ENCODE measurements around the gene GLIS1.

DNA sequence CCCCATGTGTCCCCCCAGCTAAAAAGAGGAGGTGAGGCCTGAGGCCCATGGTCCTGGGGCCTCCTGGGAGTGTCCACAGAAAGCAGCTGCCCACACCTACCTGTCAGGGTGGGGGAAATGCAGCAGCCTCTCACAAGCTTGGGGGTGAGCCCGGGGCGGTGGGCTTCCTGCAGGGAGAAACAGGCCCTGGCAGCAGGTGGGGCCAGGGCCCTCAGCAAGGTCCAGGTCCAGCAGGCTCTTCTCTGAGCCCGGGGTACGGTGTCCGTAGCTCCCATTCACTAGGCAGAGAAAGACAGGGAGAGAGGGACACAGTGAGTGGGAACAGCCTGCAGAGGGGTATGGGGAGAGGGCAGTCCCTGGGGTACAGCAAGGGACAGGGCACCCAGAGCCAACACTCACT, 139.0 kb downstream of the GLIS1 start:
- TF ChIP-seq, protein P1, sequence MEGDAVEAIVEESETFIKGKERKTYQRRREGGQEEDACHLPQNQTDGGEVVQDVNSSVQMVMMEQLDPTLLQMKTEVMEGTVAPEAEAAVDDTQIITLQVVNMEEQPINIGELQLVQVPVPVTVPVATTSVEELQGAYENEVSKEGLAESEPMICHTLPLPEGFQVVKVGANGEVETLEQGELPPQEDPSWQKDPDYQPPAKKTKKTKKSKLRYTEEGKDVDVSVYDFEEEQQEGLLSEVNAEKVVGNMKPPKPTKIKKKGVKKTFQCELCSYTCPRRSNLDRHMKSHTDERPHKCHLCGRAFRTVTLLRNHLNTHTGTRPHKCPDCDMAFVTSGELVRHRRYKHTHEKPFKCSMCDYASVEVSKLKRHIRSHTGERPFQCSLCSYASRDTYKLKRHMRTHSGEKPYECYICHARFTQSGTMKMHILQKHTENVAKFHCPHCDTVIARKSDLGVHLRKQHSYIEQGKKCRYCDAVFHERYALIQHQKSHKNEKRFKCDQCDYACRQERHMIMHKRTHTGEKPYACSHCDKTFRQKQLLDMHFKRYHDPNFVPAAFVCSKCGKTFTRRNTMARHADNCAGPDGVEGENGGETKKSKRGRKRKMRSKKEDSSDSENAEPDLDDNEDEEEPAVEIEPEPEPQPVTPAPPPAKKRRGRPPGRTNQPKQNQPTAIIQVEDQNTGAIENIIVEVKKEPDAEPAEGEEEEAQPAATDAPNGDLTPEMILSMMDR (IDR thresholded peaks at IDR 0.05; ENCODE audit: poor library complexity) = no peak
- TF ChIP-seq EZH2 (IDR thresholded peaks at IDR 0.05; ENCODE audit: borderline replicate concordance) = no peak
